Measurements from ENCODE around the gene RSAD1. TPM values are rescaled to one million over a fixed set of nuclear protein-coding genes. Genes with fewer than 3 reads are reported as not detected.

Gene RSAD1
- total RNA-seq, 2 experiments from 2014 or later: 44.2 to 46.9 TPM

DNA sequence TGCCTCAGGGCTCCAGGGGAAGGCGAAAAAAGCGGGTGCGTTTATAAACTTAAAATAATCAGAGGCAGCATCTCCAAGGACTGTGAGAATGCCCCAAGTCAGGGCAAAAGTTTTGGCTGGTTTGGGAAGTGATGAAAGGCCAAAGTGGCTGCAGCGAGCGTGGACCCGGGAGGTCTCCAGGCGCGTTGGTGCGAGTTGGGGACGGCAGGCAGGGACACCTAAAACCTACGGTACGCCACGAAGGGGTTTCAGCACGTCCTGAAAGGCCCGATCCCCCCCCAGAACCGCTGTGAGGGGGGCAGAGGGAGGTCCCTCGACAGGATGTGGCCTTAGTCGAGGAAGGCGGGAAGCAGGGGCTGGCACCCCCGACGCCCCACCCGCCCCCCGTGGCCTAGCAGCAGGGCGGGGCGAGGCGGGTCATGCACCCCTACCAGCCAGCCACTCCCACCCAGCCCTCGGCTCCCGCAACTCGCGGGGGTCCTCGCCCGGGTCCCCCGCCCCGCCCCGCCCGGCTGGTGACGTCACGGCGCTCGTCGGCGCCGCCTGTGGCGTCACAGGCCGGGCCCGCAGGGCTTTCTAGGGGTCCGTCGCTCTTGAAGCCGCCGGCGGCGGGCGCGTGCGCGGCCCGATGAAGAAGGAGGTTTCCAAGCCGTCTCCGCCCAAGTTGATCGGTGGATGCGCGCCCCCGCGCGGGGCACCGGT lies 29.4 kb downstream of the RSAD1 start, which contains the start of gene MYCBPAP:
TSS of gene MYCBPAP (plus strand) at position 569 of the 702 bp plus-strand sequence. CDS start 236 bp downstream, outside the sequence.
- CTCF ChIA-PET: interaction anchor here (1.3 kb wide), 1 partner anchor 118 kb away, joined by 3 read pairs; no protein-coding TSS in a partner anchor
- POLR2A ChIA-PET: interaction anchor here (0.6 kb wide), 1 partner anchor 197 kb away, joined by 3 read pairs; no protein-coding TSS in a partner anchor

DNA sequence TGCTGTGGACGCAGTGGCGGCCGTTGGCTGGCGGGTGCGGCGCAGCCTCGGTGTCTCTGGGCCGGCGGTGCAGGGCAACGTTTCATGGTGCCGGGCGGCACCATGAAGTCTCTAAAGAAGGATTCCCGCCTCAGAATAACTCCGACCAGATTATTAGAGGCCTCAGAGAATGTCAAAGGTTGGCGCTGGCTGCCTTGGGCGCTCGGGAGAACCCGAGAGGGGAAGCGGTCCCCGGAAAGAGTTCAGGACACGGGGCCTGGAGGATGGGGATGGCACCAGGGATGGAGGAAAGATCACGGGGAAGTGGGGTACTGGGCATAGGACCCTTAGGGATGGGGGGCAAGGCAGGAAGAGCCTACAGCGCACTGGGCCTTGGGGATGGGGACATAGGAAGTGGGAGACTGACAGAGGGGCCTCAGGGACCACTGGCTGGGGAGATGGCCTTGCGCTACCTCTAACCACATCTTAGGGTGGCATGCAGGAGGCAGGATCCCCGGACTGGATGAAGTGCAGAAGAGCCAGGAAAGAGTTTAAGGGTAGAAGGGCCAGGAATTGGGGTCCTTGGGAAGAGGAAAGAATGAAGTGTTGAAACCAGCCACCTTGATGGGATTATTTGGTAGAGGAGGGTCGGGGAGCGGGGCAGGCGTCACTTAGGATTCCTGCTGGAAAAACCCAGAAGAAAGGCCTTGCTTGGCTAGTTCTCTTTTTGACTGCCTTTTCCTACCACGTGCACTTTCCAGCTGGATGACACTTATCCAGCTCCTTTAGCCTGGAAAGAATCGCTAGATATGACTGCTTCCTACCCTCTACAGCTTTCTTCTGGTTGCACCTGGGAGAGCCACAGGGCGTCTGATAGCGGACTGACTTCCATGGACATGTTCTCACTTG lies 30.2 kb downstream of the RSAD1 start:
- CTCF ChIA-PET: interaction anchor here (0.9 to 1.1 kb wide), 4 partner anchors 25 to 146 kb away, joined by 3 read pairs; no protein-coding TSS in a partner anchor
- POLR2A ChIA-PET: no interaction called here

DNA sequence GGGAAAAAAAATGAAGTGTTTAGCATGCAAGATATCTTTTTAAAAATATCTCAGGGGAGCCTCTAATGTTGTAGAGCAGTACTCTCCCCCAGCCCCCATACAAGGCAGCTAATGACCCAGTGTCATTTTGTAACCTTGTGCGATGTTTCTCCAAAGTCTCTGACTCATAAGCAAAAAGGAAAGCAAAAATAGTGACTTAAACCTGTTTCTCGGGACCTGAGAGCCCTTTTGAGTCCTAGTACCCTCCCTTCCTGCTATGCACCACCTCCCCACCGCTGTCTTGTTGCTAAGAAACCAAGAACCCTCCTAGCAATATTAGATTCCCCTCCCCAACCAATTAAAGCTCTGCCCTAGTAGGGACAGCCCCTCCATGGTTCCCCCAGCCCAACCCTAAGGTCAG lies 32.4 kb downstream of the RSAD1 start:
- ChIA-PET POLR2A (interaction anchor here (0.9 kb wide), 1 partner anchor 31 kb away, joined by 3 read pairs; no protein-coding TSS in a partner anchor), CTCF (interaction anchor here (0.9 to 1.4 kb wide), 5 partner anchors 10 to 114 kb away, joined by 3 to 5 read pairs (median 4); partner anchors contain the start of gene LRRC59)

DNA sequence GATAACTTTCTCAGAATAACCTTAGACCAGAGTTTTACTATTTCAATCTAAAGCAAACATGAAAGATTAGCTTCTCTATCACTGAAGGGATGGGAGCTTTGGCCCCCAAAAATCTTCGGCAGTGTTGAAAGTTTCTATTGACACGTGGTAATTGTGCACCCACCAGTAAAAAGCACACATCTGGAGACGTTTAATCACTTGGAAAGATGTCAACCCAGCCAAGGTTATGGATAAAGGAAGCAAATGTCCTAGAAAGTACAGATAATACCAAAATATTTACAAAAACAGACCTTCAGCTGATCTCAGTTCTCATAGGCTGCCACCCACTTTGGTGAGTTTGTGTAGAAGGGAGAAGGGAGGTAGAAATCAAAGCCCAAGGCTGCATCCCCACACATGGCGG lies 34.8 kb downstream of the RSAD1 start:
- CTCF ChIA-PET: interaction anchor here (0.6 to 1.0 kb wide), 2 partner anchors 81 to 591 kb away, joined by 3 read pairs; no protein-coding TSS in a partner anchor
- POLR2A ChIA-PET: no interaction called here

DNA sequence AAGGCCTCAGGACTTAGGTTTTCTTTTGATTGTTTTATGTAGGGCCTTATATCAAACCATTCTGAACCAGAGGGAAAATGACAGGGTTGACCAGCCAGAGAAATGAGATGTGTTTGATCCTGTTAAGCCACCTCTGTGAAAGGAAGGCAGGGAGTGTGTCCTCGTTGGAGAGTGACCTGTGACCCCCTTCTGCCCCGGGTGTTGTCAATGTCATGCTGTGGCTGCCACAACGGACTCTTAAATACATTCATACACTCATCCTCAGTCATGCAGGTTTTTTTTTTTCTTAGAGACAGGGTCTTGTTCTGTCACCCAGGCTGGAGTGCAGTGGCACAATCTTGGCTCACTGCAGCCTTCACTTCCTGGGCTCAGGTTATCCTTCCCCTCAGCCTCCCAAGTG lies 35.7 kb downstream of the RSAD1 start:
- POLR2A ChIA-PET: no interaction called here
- CTCF ChIA-PET: no interaction called here

DNA sequence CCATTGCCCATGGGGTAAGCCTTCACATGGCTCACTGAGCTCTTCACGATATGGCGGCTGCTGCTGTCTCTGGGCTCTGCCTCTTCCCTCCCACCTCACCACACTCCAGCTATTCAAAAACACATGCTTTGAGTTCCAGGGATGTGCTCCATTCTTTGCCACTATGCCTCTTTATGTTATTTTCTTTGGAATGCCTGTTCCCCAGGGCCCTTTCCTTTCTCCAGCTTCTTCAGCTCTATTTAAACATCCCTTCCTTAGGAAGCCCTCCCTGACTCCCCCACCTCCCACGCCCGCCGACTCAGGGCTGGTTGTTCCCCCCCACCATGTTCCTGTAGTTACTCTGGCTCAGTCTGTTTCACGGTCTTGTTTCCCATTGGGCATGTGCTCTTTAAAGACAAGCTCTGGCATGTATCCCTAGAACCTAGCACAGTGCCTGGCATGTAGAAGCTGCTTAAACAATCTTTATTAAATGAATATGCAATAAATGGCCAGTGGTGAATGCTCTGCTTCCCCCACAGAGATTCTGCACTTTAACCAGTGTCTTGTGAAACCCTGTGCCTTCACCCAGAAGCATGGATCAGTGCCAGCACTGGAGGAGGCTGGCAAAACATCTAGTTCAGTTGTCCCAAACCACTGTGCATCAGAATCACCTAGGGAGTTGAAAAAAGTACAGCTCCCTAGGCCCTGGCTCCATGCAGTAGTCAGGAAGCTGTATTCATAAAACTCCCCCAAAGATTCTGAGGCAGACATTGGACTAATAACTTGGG lies 36.5 kb downstream of the RSAD1 start:
- CTCF ChIA-PET: no interaction called here

DNA sequence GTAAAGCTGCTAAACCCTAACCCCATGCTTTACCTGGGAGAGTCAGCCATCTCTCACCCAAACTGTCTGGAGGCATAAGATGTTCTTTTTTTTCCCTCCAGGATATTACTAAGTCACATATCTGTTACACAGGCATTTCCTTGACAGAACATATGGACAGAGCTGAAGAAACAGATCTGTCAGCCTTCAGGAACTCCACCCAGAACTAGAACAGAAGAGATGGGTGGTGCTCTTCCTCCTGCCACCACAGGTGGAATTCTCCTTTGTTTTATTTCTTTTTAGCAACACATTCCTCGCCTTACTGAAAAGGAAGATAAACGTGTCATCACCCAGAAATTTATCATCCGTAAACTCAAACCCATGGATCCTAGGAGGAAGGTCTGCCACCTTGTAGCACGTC lies 38.4 kb downstream of the RSAD1 start:
- POLR2A ChIA-PET: no interaction called here
- CTCF ChIA-PET: interaction anchor here (0.5 kb wide), 1 partner anchor 263 kb away, joined by 3 read pairs; no protein-coding TSS in a partner anchor

More for the DNA sequence above, 36.5 kb downstream of the RSAD1 start:
- POLR2A ChIA-PET: no interaction called here

DNA sequence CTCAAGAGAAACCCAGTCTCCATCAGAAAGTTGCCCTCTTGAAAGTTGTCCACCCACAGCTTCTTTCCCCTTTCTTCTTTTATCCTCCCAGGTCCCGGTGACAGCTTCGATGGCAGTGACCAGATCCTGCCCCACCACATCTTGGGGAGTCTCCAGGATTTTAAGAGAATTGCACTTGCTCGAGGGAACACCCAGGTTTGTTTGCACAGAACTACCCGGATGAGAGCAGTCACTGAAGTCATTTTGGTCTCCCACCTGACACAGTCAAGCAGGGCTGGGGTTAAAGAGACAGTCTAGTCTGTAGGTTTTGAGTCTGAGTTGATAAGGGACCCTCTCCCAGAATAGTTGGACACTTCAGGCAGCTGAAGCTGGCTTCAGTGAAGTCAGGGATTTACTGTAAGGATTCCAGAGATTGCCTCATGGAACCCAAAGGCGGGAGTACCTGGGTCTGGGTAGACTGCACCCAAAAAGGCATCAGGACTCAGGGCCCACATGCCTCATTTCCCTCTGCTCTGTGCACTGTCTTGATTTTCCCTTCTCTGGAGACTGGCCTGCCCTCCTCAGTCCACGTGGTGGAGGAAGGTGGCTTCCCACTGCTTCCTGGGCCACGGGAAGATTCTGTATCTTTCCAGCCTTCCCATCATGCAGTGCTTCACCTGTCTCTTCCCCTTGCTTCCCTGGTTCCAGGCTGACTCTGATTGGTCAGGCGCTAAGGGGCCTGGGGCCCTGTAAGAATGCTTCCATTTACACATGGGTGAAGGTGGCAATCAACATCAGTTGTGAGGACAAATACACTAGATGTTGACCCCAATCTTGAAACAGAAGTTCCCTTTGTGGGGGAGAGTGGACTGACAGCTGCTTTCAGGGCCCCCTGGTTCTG lies 39.1 kb downstream of the RSAD1 start:
- ChIA-PET CTCF (interaction anchor here (0.5 kb wide), 1 partner anchor 263 kb away, joined by 3 read pairs; no protein-coding TSS in a partner anchor), POLR2A (interaction anchor here (0.6 kb wide), 1 partner anchor 14 kb away, joined by 9 read pairs; no protein-coding TSS in a partner anchor)

DNA sequence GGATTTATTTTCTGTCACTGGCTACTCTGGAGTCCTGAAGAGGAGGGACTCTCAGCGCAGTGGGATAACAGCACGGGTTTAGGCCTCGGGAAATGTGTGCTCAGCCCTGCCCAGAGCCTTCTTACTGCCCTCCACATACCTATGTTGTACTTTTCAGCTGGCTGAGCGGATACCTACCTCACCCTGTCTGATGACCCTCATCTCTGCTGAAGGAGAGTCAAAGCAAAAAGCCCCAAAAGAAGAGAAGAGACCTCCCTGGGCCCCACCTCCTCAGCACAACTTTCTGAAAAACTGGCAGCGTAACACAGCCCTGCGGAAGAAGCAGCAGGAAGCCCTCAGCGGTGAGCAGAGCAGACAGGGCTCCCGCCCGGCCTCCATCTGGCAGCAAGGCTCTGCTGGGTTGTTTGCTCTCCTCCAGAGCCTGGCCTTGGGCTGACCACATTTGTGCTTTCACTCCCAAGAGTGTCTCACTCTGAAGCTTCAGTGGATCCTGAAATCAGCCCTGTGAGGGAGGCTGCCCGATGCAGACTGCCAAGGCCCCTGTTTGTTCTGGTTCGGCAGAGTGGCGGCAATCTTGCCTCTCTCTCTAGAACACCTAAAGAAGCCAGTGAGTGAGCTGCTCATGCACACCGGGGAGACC lies 39.8 kb downstream of the RSAD1 start:
- POLR2A ChIA-PET: no interaction called here
- CTCF ChIA-PET: interaction anchor here (1.1 kb wide), 1 partner anchor 13 kb away, joined by 3 read pairs; no protein-coding TSS in a partner anchor

DNA sequence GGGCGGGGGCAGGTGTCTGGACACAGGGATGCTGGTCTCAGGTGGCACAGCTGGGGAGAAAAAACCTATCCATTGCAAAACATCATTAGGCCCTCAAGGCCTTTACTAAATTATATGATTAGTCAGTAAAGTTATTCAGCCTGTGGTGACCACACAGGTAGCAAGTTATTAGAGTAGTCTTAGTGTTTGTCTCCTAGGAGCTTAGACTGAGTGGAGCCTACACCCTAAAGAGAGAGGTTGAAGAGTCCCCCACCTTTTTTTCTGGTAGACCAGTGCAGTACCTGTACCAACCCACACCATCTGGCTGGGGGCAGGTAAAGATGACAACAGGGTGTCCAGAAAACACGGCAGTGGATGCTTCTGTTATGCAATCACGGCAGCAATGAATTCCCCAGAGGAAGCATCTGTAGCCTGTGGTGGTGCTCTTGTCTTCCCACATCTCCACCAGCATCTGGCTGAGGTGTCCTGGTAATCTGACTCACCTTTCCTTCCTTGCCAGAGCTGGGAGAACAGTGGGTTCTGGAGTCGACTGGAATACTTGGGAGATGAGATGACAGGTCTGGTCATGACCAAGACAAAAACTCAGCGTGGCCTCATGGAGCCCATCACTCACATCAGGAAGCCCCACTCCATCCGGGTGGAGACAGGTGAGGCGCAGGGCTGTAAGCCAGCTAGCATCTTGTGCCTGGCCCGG lies 40.6 kb downstream of the RSAD1 start:
- CTCF ChIA-PET: interaction anchor here (1.1 to 1.4 kb wide), 2 partner anchors 12 to 14 kb away, joined by 3 to 4 read pairs; no protein-coding TSS in a partner anchor

DNA sequence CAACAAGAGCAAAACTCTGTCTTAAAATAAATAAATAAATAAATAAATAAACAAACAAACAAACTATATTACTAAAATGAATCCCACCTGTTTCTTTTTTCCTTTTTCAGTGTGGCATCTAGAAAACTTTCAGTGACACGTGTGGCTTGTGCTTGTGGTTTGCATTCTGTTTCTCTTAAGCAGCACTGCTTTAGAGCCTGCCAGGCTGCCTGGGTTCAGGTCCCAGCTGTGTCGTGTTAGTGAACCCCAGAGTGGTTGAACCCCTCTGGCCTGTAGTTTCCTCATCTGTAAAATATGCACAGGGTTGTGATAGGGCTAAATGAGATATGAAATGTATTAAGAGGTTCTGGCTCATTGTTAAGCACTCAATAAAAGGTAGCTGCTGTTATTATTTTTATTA lies 41.8 kb downstream of the RSAD1 start:
- ChIA-PET CTCF (interaction anchor here (1.4 to 1.7 kb wide), 2 partner anchors 16 to 37 kb away, joined by 4 to 5 read pairs; no protein-coding TSS in a partner anchor), POLR2A (no interaction called here)

More for the DNA sequence above, 40.6 kb downstream of the RSAD1 start:
- POLR2A ChIA-PET: no interaction called here

DNA sequence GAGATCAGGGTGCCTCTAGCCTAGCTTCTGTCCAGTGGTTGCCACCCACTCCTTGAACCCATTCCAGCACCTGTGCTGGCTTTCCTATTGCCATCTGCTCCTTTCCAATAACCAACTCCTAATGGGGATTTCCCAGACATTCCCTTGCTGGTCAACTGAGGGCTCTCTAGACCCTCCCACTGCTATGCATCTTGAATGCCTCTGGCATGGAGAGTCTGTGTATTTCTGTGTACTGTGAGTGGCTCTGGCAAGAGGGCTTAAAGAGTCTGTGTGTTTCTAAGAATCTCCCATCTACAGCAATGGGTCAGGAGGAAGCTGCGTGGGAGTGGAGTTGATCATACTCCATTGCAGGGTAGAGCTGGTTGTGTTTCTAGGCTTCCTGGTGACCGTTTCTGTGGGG lies 42.9 kb downstream of the RSAD1 start:
- CTCF ChIA-PET: interaction anchor here (1.7 kb wide), 1 partner anchor 38 kb away, joined by 5 read pairs; no protein-coding TSS in a partner anchor
- POLR2A ChIA-PET: no interaction called here

DNA sequence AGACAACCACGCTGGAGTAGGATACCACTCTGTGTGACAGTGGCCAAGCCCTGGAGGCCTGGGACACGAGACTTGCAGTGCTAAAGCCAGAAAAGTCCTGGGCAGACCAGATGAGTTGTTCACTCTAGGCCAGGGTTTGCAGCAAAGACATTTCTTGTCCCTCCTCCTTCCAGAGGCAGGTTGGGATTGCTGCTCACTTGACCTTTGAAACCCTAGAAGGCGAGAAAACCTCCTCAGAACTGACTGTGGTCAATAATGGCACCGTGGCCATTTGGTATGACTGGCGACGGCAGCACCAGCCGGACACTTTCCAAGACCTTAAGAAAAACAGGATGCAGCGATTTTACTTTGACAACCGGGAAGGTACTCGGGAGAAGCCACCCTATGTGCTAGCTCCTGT lies 44.1 kb downstream of the RSAD1 start:
- ChIA-PET POLR2A (no interaction called here), CTCF (no interaction called here)

DNA sequence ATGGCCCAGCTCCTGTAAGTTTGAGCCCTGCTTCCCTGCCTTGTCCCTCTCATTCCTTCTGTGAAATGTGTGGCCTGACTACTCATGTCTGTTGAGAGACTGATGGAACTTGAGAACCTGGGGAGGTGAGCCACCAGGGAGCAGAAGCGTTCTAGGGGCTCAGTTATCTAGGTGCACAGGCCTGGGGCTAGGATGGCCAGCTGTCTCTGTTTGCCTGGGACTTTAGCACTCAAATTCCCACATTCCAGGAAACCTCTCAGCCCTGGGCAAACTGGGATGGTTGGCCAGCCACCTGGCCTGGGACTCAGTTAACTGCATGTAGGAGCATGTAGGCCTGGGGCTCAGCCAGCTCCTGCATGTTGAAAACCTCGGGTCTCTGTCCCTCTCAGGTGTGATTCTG lies 44.5 kb downstream of the RSAD1 start:
- POLR2A ChIA-PET: no interaction called here
- CTCF ChIA-PET: no interaction called here

DNA sequence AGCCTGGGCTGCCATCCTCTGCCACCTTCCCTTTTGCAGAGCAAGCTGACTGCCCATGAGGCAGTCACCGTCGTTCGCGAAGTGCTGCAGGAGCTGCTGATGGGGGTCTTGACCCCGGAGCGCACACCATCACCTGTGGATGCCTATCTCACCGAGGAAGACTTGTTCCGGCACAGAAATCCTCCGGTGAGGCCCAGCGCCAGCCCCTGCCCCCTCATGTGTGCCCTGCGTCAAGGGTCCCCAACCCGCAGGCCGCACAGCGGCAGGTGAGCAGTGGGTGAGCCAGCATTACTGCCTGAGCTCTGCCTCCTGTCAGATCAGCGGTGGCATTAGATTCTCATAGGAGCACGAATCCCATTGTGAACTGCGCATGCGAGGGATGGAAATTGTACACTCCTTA lies 46.2 kb downstream of the RSAD1 start:
- ChIA-PET POLR2A (no interaction called here), CTCF (no interaction called here)

DNA sequence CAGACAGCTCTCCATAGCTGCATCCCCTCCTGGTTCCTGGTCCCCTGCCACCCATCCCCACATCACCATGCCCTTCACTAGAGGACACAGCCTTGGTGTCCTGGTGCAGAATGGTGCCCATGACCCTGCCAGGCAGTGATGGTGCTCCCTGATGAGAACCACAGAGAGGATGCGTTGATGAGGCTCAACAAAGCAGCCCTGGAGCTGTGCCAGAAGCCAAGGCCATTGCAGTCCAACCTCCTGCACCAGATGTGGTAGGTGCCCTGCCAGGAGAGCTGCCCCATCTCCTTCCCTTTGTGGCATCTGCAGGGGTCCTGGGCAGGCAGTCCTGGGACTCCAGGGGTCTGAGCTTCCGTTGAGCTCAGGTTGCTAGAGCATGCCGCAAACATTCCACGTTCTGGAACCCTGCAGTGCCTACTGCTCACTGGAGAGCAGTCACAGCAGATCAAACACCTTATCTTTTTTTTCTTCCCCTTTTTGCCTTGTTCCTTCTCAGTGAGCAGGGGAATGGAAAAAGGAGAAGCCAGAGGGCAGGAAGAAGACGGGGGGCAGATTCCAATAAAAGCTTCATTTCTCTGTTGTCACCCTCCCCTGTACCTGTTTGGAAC lies 48.6 kb downstream of the RSAD1 start:
- POLR2A ChIA-PET: no interaction called here
- CTCF ChIA-PET: interaction anchor here (0.5 to 1.3 kb wide), 2 partner anchors 44 to 667 kb away, joined by 3 read pairs; no protein-coding TSS in a partner anchor

All from activated CD8-positive, alpha-beta memory T cell treated with anti-CD3 and anti-CD28 coated beads for 36 hours (primary cell).